KMS-11 (cell line): ENCODE measurements around the gene NKAIN2.

Source experiments
- H2AFZ ChIP-seq: fragments of 200-600 bp; sonication (generic); 2 replicates; pipeline ENCODE4 v1.6.1; 2016; ENCODE audit warnings: antibody characterized with exemption, mixed run types, low read depth
- H3K27ac ChIP-seq: fragments of 200-600 bp; sonication (generic); 2 replicates; pipeline ENCODE4 v1.6.1; 2016; ENCODE audit warnings: mild to moderate bottlenecking, mixed run types
- H3K27me3 ChIP-seq: fragments of 200-600 bp; sonication (generic); 2 replicates; pipeline ENCODE4 v1.6.1; 2017; ENCODE audit warnings: mild to moderate bottlenecking, low read depth, mixed run types, moderate library complexity; ENCODE audit not compliant: insufficient read depth
- H3K36me3 ChIP-seq: fragments of 200-600 bp; sonication (generic); 2 replicates; pipeline ENCODE4 v1.6.1; 2017; ENCODE audit warnings: mild to moderate bottlenecking, mixed run types; ENCODE audit not compliant: insufficient read depth
- H3K4me1 ChIP-seq: fragments of 200-600 bp; sonication (generic); 2 replicates; pipeline ENCODE4 v1.6.1; 2016; ENCODE audit warnings: mild to moderate bottlenecking, low read depth, mixed run types; ENCODE audit not compliant: poor library complexity, severe bottlenecking
- H3K4me2 ChIP-seq: fragments of 200-600 bp; sonication (generic); 2 replicates; pipeline ENCODE4 v1.7.0; 2016; ENCODE audit warnings: mild to moderate bottlenecking, mixed run types
- H3K4me3 ChIP-seq: fragments of 200-600 bp; sonication (generic); IDR thresholded peaks from 2 replicates; pipeline ENCODE4 v1.6.1; 2017; ENCODE audit warnings: low read depth, low read length, mixed read lengths; ENCODE audit not compliant: insufficient read depth
- H3K79me2 ChIP-seq: fragments of 200-600 bp; sonication (generic); 2 replicates; pipeline ENCODE4 v1.6.1; 2016; ENCODE audit warnings: low read depth, mixed run types; ENCODE audit not compliant: insufficient read depth
- H3K9ac ChIP-seq: fragments of 200-600 bp; sonication (generic); 2 replicates; pipeline ENCODE4 v1.6.1; 2016; ENCODE audit warnings: mild to moderate bottlenecking, mixed run types
- H4K20me1 ChIP-seq: fragments of 200-600 bp; sonication (generic); 2 replicates; pipeline ENCODE4 v1.6.1; 2016; ENCODE audit warnings: mild to moderate bottlenecking, mixed run types; ENCODE audit not compliant: insufficient read depth
- TF ChIP-seq, protein P1 (sequence below): fragments of 200-600 bp; sonication (generic); conservative IDR thresholded peaks from 2 replicates; pipeline ENCODE4 v1.6.1; 2017; ENCODE audit warnings: low read depth, mild to moderate bottlenecking, antibody characterized with exemption, low read length, moderate library complexity, mixed read lengths

The NKAIN2 gene

GRCh38 chr6:124053315-124053714 lies 249.7 kb downstream of the NKAIN2 start:
- Histone ChIP-seq H3K4me1 (no peaks in the 10 kb centered on the region), H3K79me2 (no peaks in the 10 kb centered on the region), H4K20me1 (no peaks in the 10 kb centered on the region), H3K36me3 (no peaks in the 10 kb centered on the region), H2AFZ (no peak overlapping the region), H3K4me2 (no peak overlapping the region), H3K27me3 (no peaks in the 10 kb centered on the region), H3K27ac (no peak overlapping the region), H3K4me3 (no peak overlapping the region), H3K9ac (no peak overlapping the region)
- TF ChIP-seq, protein P1, sequence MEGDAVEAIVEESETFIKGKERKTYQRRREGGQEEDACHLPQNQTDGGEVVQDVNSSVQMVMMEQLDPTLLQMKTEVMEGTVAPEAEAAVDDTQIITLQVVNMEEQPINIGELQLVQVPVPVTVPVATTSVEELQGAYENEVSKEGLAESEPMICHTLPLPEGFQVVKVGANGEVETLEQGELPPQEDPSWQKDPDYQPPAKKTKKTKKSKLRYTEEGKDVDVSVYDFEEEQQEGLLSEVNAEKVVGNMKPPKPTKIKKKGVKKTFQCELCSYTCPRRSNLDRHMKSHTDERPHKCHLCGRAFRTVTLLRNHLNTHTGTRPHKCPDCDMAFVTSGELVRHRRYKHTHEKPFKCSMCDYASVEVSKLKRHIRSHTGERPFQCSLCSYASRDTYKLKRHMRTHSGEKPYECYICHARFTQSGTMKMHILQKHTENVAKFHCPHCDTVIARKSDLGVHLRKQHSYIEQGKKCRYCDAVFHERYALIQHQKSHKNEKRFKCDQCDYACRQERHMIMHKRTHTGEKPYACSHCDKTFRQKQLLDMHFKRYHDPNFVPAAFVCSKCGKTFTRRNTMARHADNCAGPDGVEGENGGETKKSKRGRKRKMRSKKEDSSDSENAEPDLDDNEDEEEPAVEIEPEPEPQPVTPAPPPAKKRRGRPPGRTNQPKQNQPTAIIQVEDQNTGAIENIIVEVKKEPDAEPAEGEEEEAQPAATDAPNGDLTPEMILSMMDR = no peak

- TF ChIP-seq, protein P1 = no peak
- no peak overlapping the region for H3K27ac ChIP-seq
- no peaks in the 10 kb centered on the region for H3K27me3 ChIP-seq
- H3K4me2 ChIP-seq = no peak overlapping the region
- H4K20me1 ChIP-seq = no peaks in the 10 kb centered on the region
- no peak overlapping the region; the same call in 1 of the 2 replicates for H2AFZ ChIP-seq
- no peak overlapping the region for H3K9ac ChIP-seq
- H3K4me3 ChIP-seq = no peak overlapping the region
- no peaks in the 10 kb centered on the region for H3K4me1 ChIP-seq
- no peaks in the 10 kb centered on the region for H3K79me2 ChIP-seq
- H3K36me3 ChIP-seq = no peaks in the 10 kb centered on the region
These were observed 250.4 kb downstream of the NKAIN2 start for GRCh38 chr6:124054034-124054433.

DNA sequence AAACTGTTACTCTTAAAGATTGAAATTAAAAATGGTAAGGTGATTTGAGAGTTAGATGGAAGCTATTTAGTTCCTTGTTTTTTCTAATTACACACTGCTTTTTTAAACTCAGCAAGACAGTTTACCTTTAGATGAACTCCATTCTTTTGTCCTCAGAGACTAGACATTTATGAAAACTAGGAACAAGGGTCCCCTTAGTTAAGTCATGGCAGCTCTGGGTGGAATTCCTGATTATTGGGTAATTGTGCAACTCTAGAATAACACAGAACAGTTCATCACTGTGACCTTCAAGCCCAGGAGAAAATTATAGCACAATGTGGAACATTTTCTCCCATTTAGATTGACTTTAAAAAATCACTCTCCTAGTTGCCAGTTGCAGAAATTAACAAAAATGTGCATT lies 251.7 kb downstream of the NKAIN2 start:
- Histone ChIP-seq H3K4me1 (no peaks in the 10 kb centered on the region), H4K20me1 (no peaks in the 10 kb centered on the region), H2AFZ (no peak overlapping the region), H3K27me3 (no peaks in the 10 kb centered on the region), H3K4me2 (no peak overlapping the region), H3K36me3 (no peaks in the 10 kb centered on the region), H3K9ac (no peak overlapping the region), H3K27ac (no peak overlapping the region), H3K79me2 (no peaks in the 10 kb centered on the region), H3K4me3 (no peak overlapping the region)
- TF ChIP-seq, protein P1 = no peak

DNA sequence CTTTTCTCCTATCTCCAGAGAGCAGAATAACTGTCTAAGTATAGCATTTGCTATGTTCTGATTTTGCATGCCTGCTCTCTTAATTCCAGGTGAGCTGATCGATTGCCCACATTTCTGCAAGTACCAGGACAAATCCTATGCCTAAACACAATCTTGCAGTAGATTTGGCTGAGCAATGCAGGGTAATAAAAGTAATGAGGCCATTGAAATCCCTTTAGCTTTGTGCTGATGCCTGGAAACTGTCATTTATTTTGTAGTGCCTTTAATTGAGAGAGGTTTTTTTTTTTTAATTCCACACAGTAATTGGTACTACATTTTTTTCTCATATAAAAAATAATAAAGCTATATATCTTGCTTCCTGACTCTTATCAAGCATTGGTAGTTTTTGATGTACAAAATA lies 252.3 kb downstream of the NKAIN2 start:
- Histone ChIP-seq H3K4me2 (no peak overlapping the region), H3K36me3 (no peaks in the 10 kb centered on the region), H3K9ac (no peak overlapping the region), H3K27ac (no peak overlapping the region), H3K4me3 (no peak overlapping the region), H3K79me2 (no peaks in the 10 kb centered on the region), H2AFZ (no peak overlapping the region), H3K27me3 (no peaks in the 10 kb centered on the region), H3K4me1 (no peaks in the 10 kb centered on the region), H4K20me1 (no peaks in the 10 kb centered on the region)
- TF ChIP-seq, protein P1 = no peak
